ENCODE measurements around the gene HOXA7. TPM values are rescaled to one million over a fixed set of nuclear protein-coding genes. Genes with fewer than 3 reads are reported as not detected.
A peak's percentile ranks its signal among the peaks of the same experiment; 100 is the strongest.

Gene HOXA7
- total RNA-seq, 1 donor = 3.6 TPM

GRCh38 chr7:27198871-27199801 is 42.7 kb upstream of the HOXA7 start:
- Histone ChIP-seq H3K4me2 (ENCODE audit: insufficient read depth, low read length) (peak overlapping the region; percentile 96), H4K20me1 (ENCODE audit: insufficient read depth, low read length) (peaks cover 13% of the 10 kb centered on the region), H2AFZ (ENCODE audit: low read length) (peak overlapping the region; percentile 74), H3K4me3 (ENCODE audit: insufficient read depth, low read length) (peak overlapping the region; percentile 80), H3K27me3 (ENCODE audit: insufficient read depth, low read length) (peaks cover 17% of the 10 kb centered on the region), H3K9me3 (ENCODE audit: low read depth, low read length) (no peaks in the 10 kb centered on the region), H3K79me2 (ENCODE audit: insufficient read depth, low read length) (peaks cover 69% of the 10 kb centered on the region), H3K27ac (ENCODE audit: low read depth, low read length) (peak overlapping the region; percentile 16), H3K36me3 (ENCODE audit: insufficient read depth, low read length) (no peaks in the 10 kb centered on the region), H3K4me1 (ENCODE audit: insufficient read depth, low read length) (peaks cover 26% of the 10 kb centered on the region)
- DNase-seq (ENCODE audit: insufficient read length, low spot score, missing footprints) = peak; percentile 91
- TF ChIP-seq, protein P1, sequence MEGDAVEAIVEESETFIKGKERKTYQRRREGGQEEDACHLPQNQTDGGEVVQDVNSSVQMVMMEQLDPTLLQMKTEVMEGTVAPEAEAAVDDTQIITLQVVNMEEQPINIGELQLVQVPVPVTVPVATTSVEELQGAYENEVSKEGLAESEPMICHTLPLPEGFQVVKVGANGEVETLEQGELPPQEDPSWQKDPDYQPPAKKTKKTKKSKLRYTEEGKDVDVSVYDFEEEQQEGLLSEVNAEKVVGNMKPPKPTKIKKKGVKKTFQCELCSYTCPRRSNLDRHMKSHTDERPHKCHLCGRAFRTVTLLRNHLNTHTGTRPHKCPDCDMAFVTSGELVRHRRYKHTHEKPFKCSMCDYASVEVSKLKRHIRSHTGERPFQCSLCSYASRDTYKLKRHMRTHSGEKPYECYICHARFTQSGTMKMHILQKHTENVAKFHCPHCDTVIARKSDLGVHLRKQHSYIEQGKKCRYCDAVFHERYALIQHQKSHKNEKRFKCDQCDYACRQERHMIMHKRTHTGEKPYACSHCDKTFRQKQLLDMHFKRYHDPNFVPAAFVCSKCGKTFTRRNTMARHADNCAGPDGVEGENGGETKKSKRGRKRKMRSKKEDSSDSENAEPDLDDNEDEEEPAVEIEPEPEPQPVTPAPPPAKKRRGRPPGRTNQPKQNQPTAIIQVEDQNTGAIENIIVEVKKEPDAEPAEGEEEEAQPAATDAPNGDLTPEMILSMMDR (IDR thresholded peaks at IDR 0.05; ENCODE audit: extremely low read depth, low read depth, low read length) = no peak

DNA sequence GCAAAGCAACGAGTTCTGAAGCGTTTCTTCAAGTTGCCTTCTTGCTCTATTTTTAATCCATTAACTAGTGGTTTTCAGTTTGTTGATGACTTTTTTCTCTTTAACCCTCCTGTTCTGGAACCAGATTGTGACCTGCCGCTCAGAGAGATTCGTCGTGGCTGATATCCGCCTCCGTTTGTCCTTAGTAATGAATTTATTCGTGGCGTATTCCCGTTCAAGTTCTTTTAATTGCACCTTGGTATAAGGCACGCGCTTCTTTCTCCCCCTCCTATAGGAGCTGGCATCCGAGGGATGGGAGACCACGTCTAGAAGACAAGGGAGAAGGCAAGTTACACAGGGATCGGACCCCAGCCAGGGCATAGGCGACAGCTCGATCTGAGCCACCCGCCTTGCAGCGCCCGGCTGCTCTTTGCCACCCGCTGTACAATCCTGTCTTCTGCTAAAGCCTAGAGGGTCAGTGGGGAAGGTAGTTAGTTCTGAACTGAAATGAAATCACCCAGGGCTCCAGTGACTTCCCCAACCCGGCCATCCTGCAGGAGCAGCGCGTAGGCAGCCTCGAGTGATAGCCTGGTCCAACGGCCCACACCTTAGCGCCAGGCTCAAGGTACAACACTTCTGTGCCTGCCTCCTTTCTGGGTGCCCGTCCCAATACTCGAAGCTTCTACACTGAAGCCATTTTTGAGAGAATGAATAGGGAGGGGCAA is 41.8 kb upstream of the HOXA7 start:
- no peak for DNase-seq (ENCODE audit: insufficient read length, low spot score, missing footprints)
- Histone ChIP-seq H3K4me1 (ENCODE audit: insufficient read depth, low read length) (peaks cover 34% of the 10 kb centered on the region), H3K4me2 (ENCODE audit: insufficient read depth, low read length) (peak overlapping the region; percentile 96), H3K79me2 (ENCODE audit: insufficient read depth, low read length) (peaks cover 71% of the 10 kb centered on the region), H2AFZ (ENCODE audit: low read length) (peak overlapping the region; percentile 49), H3K9me3 (ENCODE audit: low read depth, low read length) (no peaks in the 10 kb centered on the region), H3K27me3 (ENCODE audit: insufficient read depth, low read length) (peaks cover 14% of the 10 kb centered on the region), H3K4me3 (ENCODE audit: insufficient read depth, low read length) (peak overlapping the region; percentile 80), H3K27ac (ENCODE audit: low read depth, low read length) (peak overlapping the region; percentile 27), H3K36me3 (ENCODE audit: insufficient read depth, low read length) (no peaks in the 10 kb centered on the region), H4K20me1 (ENCODE audit: insufficient read depth, low read length) (peaks cover 13% of the 10 kb centered on the region)
- TF ChIP-seq, protein P1 (IDR thresholded peaks at IDR 0.05; ENCODE audit: extremely low read depth, low read depth, low read length) = no peak

DNA sequence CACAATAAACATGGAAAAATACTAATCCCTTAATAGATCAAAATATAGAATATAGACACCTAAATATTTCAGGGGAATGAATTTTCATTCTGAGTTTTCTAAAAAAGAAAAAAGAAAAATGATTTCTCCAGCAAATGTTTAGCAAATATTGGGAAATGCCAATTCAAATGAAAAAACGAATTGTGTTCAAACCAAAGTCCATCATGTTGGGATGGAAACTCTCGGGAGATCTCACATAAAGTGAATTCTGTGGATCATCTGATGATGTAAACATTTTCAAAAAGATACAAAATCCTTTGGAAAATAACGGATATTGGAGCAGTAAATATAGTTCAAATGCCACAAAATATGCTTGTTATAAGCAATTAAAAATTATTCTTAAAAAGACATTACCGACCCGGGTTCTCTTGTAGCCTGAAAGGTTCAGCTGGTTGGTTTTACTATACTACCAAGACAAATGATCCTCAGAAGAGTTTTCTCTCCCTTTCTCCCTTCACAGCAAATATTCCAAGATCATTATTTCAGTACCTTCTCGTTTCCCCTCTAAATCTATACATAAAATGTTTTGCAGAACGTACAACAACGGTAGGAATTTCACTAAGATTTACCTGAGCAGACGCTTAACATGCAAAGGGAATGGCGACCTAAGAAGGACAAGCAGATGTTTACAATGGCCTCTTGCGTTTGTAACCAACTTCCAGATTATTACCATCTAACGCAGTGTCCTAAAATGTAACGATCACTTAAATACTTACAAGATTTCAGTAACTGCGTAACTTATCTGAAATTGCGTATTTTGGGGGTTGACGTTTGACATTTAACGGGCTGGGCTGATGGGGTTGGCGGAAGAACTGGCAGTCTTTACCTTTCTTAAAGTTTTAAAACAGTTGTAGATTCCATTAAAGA is 40.9 kb upstream of the HOXA7 start:
- TF ChIP-seq, protein P1 (IDR thresholded peaks at IDR 0.05; ENCODE audit: extremely low read depth, low read depth, low read length) = no peak
- peak overlapping the region; percentile 96 for H3K4me2 ChIP-seq (ENCODE audit: insufficient read depth, low read length)
- H3K36me3 ChIP-seq (ENCODE audit: insufficient read depth, low read length) = no peaks in the 10 kb centered on the region
- peak overlapping the region; percentile 2 for H2AFZ ChIP-seq (ENCODE audit: low read length)
- peaks cover 38% of the 10 kb centered on the region for H3K4me1 ChIP-seq (ENCODE audit: insufficient read depth, low read length)
- peak overlapping the region; percentile 80 for H3K4me3 ChIP-seq (ENCODE audit: insufficient read depth, low read length)
- DNase-seq (ENCODE audit: insufficient read length, low spot score, missing footprints) = no peak
- peaks cover 14% of the 10 kb centered on the region for H3K27me3 ChIP-seq (ENCODE audit: insufficient read depth, low read length)
- H4K20me1 ChIP-seq (ENCODE audit: insufficient read depth, low read length) = peaks cover 13% of the 10 kb centered on the region
- H3K79me2 ChIP-seq (ENCODE audit: insufficient read depth, low read length) = peaks cover 78% of the 10 kb centered on the region
- no peaks in the 10 kb centered on the region for H3K9me3 ChIP-seq (ENCODE audit: low read depth, low read length)
- peak overlapping the region; percentile 27 for H3K27ac ChIP-seq (ENCODE audit: low read depth, low read length)
